ENCODE results near the gene SLC25A42.

The SLC25A42 gene

GRCh38 chr19:19159534-19159933 lies 95.7 kb downstream of the SLC25A42 start:
- DNase-seq (ENCODE audit: low read depth in 2 of 2, low spot score in 1 of 2): no peak

- no peak for DNase-seq (ENCODE audit: low read depth in 2 of 2, low spot score in 1 of 2)
Observed at GRCh38 chr19:19160461-19161035, 96.8 kb downstream of the SLC25A42 start.

- no peak for DNase-seq (ENCODE audit: low read depth in 2 of 2, low spot score in 1 of 2)
Observed at GRCh38 chr19:19162495-19162894, 98.7 kb downstream of the SLC25A42 start.
